ENCODE measurements around the gene RNF213. TPM values are rescaled to one million over a fixed set of nuclear protein-coding genes. Genes with fewer than 3 reads are reported as not detected.

The RNF213 gene
- total RNA-seq, 1 donor from 2014 or later: 120 TPM

DNA sequence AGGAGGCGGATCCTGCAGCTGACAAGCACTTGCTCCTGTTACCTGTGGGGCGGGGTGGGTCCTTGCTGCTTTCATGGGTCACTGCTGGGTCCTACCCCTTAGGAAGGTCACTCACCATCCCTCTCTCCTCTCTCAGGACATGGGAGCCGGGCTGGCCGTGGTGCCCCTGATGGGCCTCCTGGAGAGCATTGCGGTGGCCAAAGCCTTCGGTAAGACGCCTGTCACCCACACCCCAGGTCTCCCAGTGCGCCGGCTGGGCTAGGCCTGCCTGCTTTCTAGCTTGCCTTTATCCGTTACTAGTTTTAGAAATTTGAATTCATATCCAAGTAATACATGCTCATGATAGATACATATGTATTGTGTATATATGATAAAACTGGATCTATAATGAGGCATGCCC lies 23.3 kb upstream of the RNF213 start:
- H3K36me3 ChIP-seq (ENCODE audit: insufficient read depth, low read length): no peaks in the 10 kb centered on the region
- no peaks in the 10 kb centered on the region for H3K79me2 ChIP-seq (ENCODE audit: insufficient read depth, low read length)
- no peak overlapping the region for H3K4me3 ChIP-seq (ENCODE audit: insufficient read depth, low read depth, low read length)
- H2AFZ ChIP-seq (ENCODE audit: low read depth, low read length): no peak overlapping the region
- no peaks in the 10 kb centered on the region for H3K9me3 ChIP-seq (ENCODE audit: insufficient read depth, low read depth, low read length)
- no peak overlapping the region for H3K27ac ChIP-seq (ENCODE audit: low read depth, low read length)
- FAIRE-seq: no peak
- H3K4me1 ChIP-seq (ENCODE audit: insufficient read depth, low read length): no peaks in the 10 kb centered on the region
- H3K9ac ChIP-seq (ENCODE audit: low read length): no peak overlapping the region
- TF ChIP-seq, protein P1, sequence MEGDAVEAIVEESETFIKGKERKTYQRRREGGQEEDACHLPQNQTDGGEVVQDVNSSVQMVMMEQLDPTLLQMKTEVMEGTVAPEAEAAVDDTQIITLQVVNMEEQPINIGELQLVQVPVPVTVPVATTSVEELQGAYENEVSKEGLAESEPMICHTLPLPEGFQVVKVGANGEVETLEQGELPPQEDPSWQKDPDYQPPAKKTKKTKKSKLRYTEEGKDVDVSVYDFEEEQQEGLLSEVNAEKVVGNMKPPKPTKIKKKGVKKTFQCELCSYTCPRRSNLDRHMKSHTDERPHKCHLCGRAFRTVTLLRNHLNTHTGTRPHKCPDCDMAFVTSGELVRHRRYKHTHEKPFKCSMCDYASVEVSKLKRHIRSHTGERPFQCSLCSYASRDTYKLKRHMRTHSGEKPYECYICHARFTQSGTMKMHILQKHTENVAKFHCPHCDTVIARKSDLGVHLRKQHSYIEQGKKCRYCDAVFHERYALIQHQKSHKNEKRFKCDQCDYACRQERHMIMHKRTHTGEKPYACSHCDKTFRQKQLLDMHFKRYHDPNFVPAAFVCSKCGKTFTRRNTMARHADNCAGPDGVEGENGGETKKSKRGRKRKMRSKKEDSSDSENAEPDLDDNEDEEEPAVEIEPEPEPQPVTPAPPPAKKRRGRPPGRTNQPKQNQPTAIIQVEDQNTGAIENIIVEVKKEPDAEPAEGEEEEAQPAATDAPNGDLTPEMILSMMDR (IDR thresholded peaks at IDR 0.05; ENCODE audit: insufficient read depth, low read depth, low read length): no peak
- no peak for TF ChIP-seq EZH2 (IDR thresholded peaks at IDR 0.05; ENCODE audit: insufficient read depth, low read length)
- H3K4me2 ChIP-seq (ENCODE audit: low read length): no peak overlapping the region
- no peak overlapping the region for H3K4me3 Mint-ChIP-seq (ENCODE audit: unreplicated experiment)
- peaks cover 13% of the 10 kb centered on the region for H3K9me3 Mint-ChIP-seq (ENCODE audit: unreplicated experiment)
- H3K36me3 Mint-ChIP-seq (ENCODE audit: low read depth, unreplicated experiment): peaks cover 34% of the 10 kb centered on the region
- no peaks in the 10 kb centered on the region for H3K27me3 ChIP-seq (ENCODE audit: insufficient read depth, low read length)
- H3K27me3 Mint-ChIP-seq (ENCODE audit: low read depth, unreplicated experiment): no peaks in the 10 kb centered on the region
- H3K27ac Mint-ChIP-seq (ENCODE audit: unreplicated experiment): no peak overlapping the region
- no peaks in the 10 kb centered on the region for H4K20me1 ChIP-seq (ENCODE audit: insufficient read depth, low read length)
- no peak for DNase-seq (ENCODE audit: low read depth)
- H3K4me1 Mint-ChIP-seq (ENCODE audit: low read depth, unreplicated experiment): no peaks in the 10 kb centered on the region

- FAIRE-seq: no peak
- H3K36me3 Mint-ChIP-seq (ENCODE audit: low read depth, unreplicated experiment): peaks cover 24% of the 10 kb centered on the region
- H3K36me3 ChIP-seq (ENCODE audit: insufficient read depth, low read length): no peaks in the 10 kb centered on the region
These were observed 18.1 kb upstream of the RNF213 start for GRCh38 chr17:80242505-80242904.

More at GRCh38 chr17:80242505-80242904, 18.1 kb upstream of the RNF213 start:
- H3K4me3 Mint-ChIP-seq (ENCODE audit: unreplicated experiment): no peak overlapping the region
- no peak overlapping the region for H3K4me3 ChIP-seq (ENCODE audit: insufficient read depth, low read depth, low read length)
- no peaks in the 10 kb centered on the region for H3K79me2 ChIP-seq (ENCODE audit: insufficient read depth, low read length)
- TF ChIP-seq, protein P1 (IDR thresholded peaks at IDR 0.05; ENCODE audit: insufficient read depth, low read depth, low read length): no peak
- no peak for TF ChIP-seq EZH2 (IDR thresholded peaks at IDR 0.05; ENCODE audit: insufficient read depth, low read length)
- H3K9me3 ChIP-seq (ENCODE audit: insufficient read depth, low read depth, low read length): no peaks in the 10 kb centered on the region
- no peak for DNase-seq (ENCODE audit: low read depth)
- no peak overlapping the region for H3K27ac Mint-ChIP-seq (ENCODE audit: unreplicated experiment)
- no peak overlapping the region for H3K9ac ChIP-seq (ENCODE audit: low read length)
- no peaks in the 10 kb centered on the region for H3K9me3 Mint-ChIP-seq (ENCODE audit: unreplicated experiment)
- no peaks in the 10 kb centered on the region for H3K27me3 Mint-ChIP-seq (ENCODE audit: low read depth, unreplicated experiment)
- H3K27ac ChIP-seq (ENCODE audit: low read depth, low read length): no peak overlapping the region
- H2AFZ ChIP-seq (ENCODE audit: low read depth, low read length): no peak overlapping the region
- H4K20me1 ChIP-seq (ENCODE audit: insufficient read depth, low read length): no peaks in the 10 kb centered on the region
- no peaks in the 10 kb centered on the region for H3K4me1 Mint-ChIP-seq (ENCODE audit: low read depth, unreplicated experiment)
- no peaks in the 10 kb centered on the region for H3K27me3 ChIP-seq (ENCODE audit: insufficient read depth, low read length)
- H3K4me2 ChIP-seq (ENCODE audit: low read length): no peak overlapping the region
- no peaks in the 10 kb centered on the region for H3K4me1 ChIP-seq (ENCODE audit: insufficient read depth, low read length)
